GM18505 (cell line): ENCODE results near the gene RNF150.

Experiments used
- ATAC-seq: cut with Tn5 transposase; IDR thresholded peaks from one replicate; pipeline ENCODE4 v1.9.1; 2021; ENCODE audit not compliant: unreplicated experiment
- POLR2A ChIP-seq: IDR thresholded peaks from 4 replicates; pipeline ENCODE4 v1.6.1; 2011; ENCODE audit warnings: borderline replicate concordance; ENCODE audit not compliant: insufficient read depth, insufficient read length; ENCODE audit errors: extremely low read depth

The RNF150 gene

GRCh38 chr4:141153751-141154510 is 20.7 kb upstream of the RNF150 start:
- no peak for ATAC-seq
- TF ChIP-seq POLR2A, result no peak

- TF ChIP-seq POLR2A, result no peak
- ATAC-seq, result no peak
These were observed 10.9 kb upstream of the RNF150 start for GRCh38 chr4:141144207-141144606.

GRCh38 chr4:141142423-141142822 is 9.2 kb upstream of the RNF150 start:
- TF ChIP-seq POLR2A, result no peak
- no peak for ATAC-seq

GRCh38 chr4:141140391-141141200 is 7.3 kb upstream of the RNF150 start:
- no peak for ATAC-seq
- no peak for TF ChIP-seq POLR2A

- ATAC-seq, result no peak
- no peak for TF ChIP-seq POLR2A
These were observed 1.0 kb upstream of the RNF150 start for GRCh38 chr4:141133999-141134995.

- ATAC-seq, result peak; percentile 26
- no peak for TF ChIP-seq POLR2A
These were observed 542 bp downstream of the RNF150 start for GRCh38 chr4:141132709-141133145.

- TF ChIP-seq POLR2A, result no peak
- ATAC-seq, result peak; percentile 20
These were observed 1.1 kb downstream of the RNF150 start for GRCh38 chr4:141132072-141132708.

- ATAC-seq, result no peak
- no peak for TF ChIP-seq POLR2A
These were observed 1.6 kb downstream of the RNF150 start for GRCh38 chr4:141131723-141132071.

- ATAC-seq, result no peak
These were observed 2.2 kb downstream of the RNF150 start for GRCh38 chr4:141130947-141131605.

GRCh38 chr4:141127884-141128283 is 5.4 kb downstream of the RNF150 start:
- no peak for TF ChIP-seq POLR2A
- ATAC-seq, result no peak

More at GRCh38 chr4:141130947-141131605, 2.2 kb downstream of the RNF150 start:
- no peak for TF ChIP-seq POLR2A

GRCh38 chr4:141126769-141127168 is 6.5 kb downstream of the RNF150 start:
- no peak for TF ChIP-seq POLR2A
- ATAC-seq, result no peak

- no peak for TF ChIP-seq POLR2A
- no peak for ATAC-seq
These were observed 9.0 kb downstream of the RNF150 start for GRCh38 chr4:141124224-141124623.
